ENCODE measurements around the gene HBS1L.

The HBS1L gene

DNA sequence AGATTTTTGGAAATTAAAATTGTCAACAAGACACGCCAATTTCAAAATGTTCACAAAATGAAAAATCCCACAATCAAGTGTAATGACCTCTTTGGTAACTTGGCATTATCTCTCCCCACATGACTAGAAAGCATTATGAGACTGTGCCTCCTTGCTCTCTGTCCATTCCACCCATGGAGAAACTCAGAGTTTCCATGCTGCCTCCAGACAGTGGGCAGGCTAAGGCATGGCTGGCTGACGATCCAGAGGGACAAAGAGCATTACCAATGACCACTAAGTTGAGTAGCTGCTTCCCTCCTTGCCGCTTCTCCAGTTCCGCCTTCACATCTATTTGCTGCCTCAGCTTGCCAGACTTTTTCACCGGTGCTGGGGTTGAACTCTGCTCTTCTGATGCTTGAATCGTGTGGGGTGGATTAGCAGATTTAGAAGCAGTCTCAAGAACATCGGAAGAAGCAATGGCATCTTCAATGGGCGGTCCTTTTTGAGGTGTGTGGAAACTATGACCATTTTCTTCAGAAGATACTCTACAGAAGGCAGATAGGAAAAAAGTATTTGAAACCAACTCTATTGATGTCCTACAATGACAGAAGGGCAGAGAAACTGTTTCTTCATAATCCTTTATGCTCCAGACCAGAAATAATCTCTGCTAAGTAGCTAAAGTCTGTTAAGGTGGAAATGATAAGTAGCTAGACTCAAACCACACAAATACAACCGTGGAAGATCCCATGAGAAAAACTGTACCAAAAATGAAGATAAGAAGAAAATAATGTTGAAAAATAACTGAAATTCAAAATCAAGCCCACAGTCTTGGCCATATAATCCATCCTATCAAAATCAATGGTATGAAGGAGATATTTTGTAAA lies 57.3 kb downstream of the HBS1L start:
- DNase-seq (ENCODE audit: low spot score), result peak; percentile 32

DNA sequence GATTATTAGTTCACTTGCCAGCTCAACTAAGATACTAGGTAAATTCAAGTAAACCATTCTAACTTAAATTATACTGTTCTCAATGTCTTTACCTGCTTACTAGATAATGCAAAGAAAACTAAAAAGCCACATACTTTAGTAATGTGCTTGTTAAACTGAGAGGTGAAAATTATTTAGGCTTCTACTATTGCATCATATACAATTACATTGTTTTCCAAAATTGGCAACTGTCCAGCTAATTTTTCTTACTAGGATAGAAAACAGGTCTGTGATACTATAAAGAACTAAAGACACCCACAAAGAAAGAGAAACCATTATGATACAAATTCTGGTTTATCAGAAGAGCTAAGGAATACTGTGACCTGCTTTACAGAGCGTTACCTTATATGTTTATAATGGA lies 59.1 kb downstream of the HBS1L start:
- no peak for DNase-seq (ENCODE audit: low spot score)

DNA sequence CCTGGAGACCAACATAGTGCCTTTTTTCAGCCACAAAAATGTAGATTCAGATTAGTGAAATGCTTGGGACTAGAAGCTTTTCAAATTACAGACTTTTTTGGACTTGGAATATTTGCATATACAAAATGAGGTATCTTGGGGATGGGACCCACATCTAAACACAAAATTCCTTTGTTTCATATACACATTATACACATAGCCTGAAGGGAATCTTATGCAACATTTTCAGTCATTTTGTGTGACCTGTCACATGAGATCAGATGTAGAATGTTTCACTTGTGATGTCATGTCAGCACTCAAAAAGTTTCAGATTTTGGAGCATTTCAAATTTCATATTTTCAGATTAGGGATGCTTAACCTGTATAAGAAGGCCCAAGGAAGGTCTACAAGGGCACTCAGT lies 60.2 kb downstream of the HBS1L start:
- no peak for DNase-seq (ENCODE audit: low spot score)

DNA sequence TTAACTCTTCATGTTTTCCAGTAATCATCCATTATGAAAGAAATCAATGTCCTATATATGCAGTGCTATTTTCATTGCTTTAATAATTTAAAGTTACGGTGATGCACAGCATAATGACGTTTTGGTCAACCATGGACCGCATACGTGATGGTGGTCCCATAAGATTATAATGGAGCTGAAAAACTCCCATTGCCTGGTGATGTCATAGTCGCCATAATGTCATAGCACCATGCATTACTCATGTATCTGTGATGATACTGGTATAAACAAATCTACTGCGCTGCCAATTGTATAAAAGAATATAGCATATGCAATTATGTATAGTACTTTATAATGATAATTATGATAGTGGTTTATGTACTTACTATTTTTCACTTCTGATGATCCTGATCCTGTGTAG lies 62.5 kb downstream of the HBS1L start:
- no peak for DNase-seq (ENCODE audit: low spot score)

DNA sequence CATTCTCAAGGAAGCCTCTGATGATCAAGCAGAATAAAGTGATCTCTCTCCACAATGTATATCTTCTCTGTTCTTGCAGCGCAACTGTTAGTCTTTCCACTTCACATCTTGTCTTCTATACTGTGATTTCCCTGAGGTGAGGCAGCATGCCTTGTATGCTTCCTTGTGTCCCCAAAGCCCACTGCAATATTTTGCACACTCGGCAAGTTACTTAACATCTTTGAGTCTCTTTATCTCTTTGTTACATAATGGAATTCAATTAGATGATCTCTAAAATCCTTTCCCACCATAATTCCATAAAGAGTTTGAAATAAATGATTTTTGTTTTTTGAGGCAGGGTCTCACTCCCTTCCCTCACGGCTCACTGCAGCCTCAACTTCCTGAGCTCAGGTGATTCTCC lies 64.4 kb downstream of the HBS1L start:
- no peak for DNase-seq (ENCODE audit: low spot score)

DNA sequence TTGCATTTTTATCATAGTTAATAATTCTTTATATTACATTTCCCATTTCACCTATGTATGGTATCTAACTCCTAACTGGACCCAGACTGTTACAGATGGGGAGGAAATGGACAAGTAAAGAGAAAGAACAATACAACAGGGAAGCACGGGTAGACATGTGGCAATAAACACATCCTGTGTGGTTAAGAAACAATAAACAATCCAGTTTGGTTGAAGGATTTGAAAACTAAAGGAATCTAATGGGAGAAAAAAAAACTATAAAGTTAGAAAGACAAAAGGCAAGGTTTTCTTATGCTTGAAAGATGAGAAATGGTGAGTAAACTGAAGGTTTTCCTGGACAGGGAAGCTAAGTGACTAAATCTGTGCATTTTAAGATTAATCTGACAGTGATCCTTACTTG lies 69.8 kb downstream of the HBS1L start:
- no peak for DNase-seq (ENCODE audit: low spot score)

DNA sequence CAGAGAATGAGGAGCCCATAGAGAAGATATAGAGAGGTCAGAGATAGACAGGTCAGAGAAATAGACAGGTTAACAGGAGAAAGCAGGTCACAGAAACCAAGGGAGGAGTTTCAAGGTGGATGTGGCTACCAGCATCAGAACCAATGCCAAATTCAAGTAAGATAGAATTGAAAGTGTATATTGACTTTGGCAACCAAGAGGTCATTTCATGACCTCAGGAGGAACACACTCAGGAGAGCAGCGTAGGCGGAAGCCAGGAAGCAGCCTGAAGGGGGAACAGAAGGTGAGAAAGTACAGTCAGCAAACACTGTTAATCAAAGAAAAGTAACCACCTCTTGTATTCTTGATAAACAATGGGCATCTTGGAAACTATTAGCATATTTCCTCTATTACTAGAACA lies 70.8 kb downstream of the HBS1L start:
- no peak for DNase-seq (ENCODE audit: low spot score)

DNA sequence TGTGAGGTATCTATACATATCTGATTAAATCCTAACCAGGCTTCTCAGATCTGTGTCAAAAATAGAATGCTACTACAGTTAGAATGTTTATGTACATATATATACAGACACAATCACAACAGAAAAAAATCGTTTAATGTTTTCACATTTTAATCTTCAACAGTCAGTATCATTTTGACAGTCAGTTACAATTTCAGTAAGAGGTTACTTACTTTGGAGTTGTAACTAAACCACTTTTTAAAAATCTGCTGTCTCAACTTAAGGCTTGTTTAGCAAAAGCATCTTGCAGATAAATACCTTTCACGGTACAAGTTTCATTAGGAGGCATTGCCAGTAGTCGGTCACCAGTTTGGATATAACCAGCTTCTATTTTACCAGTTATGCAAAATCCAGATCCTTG lies 72.5 kb downstream of the HBS1L start:
- no peak for DNase-seq (ENCODE audit: low spot score)

DNA sequence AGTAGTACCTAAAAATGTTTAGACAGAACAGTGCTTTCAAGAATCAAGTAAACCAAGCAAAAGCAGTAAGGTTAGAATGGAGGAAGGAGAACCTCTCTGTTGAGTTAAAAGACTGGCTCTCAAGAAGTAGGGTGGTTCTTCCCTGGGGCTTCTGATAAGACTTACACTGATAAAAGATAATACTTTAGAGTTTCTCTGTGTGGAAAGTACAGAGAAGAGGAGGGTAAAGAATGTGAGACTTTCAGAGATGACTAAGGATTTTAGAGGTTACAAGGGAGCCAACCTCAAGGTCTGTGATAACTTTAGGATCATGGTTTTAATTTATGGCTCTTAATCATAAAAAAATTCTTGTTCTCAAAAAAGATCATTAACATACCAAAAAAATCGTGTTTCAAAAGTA lies 73.8 kb downstream of the HBS1L start:
- DNase-seq (ENCODE audit: low spot score), result no peak

DNA sequence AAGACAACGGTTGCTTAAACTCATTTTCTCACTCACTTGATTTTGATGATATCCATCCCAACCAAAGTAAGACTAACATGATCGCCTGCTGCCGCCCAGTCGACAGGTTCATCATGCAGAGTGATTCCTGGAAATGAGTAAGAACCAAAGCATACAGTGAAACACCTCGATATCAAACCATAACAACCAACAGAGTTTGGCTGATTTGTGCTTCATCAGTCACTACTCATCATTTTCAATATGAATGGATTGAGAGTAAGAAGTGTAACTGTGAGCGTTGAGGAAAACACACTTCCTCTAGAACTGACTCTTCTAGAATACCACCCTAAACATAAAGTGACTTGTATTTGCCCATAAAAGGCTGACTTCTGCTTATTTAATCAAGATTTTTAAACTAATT lies 75.5 kb downstream of the HBS1L start:
- DNase-seq (ENCODE audit: low spot score), result no peak

DNA sequence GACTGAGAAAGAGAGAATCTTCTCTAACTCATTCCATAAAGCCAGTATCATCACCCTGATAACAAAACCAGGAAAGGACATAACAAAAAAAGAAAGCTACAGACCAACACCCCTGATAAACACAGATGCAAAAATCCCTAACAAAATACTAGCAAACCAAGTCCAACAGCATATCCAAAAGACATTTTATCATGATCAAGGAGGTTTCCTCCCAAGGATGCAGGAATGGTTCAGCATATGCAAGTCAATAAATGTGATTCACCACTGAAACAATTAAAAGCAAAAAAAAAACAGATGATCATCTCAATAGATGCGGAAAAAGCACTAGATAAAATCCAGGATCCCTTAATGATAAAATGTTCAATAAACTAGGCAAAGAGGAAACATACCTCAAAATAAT lies 80.3 kb downstream of the HBS1L start:
- DNase-seq (ENCODE audit: low spot score), result no peak

DNA sequence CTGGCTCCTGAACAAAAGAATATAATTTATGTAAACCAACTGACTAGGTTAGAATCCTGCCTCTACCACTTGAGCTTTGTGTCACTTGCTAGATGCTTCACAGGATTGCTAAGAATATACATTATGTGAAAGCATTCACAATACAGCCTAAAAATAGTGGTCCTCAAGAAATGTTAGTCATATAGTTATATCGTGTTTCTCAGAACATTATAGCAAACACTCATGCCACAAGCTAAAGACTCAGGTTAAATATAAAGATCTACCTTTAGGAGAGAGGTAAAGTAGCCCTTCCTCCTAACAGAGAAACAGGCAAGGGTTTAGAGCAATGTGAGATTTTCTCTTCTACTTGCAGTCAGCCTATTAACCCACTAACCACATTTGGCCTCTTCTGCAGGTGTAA lies 86.9 kb downstream of the HBS1L start:
- no peak for DNase-seq (ENCODE audit: low spot score)

DNA sequence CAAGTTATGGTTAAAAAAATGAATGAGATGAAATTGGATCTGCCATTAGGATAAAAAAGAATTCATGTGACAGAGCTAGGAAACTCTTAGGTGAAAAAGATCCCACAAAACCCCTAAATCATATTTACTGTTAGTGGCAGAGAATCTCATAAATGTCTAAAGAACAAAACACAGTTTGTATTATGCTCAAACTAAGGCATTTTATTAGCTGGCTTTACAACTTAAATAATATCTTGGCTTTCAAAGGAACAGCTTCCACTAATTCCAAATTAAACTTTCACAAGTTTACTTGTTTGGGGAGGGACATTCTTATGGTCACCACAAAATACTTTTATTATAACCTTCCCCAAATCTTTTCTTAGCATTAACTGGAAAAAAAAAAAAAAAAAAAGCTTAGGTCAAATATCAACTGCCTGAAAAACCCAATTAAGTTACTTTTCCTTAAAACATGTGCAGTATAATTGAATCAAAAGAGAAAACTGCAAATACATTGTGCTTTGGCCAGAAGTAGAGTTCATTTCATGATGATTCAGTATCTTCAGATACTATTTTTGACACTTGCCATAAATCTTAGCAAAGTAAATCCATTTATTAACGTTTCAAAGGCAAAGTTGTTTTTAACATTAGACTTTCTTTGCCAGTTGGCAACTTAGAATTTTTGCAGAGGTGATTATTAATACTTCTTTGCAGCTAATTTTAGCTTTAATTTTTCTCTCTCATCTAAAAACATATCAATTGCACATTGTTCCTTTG lies 90.0 kb downstream of the HBS1L start:
- DNase-seq (ENCODE audit: low spot score), result no peak

DNA sequence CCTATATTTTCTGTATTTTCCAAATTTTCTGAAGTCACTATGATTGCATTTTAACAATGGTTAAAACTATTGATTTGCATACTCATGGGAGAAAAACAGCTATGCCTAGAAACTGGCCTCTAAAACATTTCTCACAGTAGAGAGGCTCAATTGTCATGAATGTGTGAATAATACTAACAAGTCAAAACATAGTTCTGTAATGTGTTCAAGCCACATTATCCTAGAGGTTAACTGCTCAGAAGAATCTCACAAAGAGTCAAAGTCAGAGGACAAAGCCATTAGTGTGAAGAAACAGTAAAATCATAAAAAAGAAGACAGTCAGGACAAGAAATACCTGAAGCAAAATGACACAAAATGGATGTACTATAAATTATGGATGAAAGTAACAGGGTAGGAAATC lies 92.2 kb downstream of the HBS1L start:
- no peak for DNase-seq (ENCODE audit: low spot score)

DNA sequence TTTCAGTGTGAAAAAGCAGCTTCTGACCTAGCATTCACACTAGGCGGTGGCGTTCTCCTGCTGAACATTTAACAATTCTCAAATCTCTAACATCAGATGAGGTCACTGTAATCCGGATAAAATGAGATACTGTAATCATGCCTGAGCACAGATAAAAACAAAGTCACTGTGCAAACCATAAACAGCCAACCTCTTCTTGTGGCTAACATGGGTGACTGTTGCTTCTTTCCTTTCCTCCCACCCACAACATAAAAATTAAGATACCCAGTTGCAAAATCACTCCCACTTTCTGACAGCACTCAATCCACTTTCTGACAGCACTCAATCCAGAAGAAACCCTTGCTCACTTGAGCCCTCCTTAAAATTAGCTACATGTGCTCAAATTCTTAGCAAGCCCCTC lies 93.3 kb downstream of the HBS1L start:
- DNase-seq (ENCODE audit: low spot score), result no peak

DNA sequence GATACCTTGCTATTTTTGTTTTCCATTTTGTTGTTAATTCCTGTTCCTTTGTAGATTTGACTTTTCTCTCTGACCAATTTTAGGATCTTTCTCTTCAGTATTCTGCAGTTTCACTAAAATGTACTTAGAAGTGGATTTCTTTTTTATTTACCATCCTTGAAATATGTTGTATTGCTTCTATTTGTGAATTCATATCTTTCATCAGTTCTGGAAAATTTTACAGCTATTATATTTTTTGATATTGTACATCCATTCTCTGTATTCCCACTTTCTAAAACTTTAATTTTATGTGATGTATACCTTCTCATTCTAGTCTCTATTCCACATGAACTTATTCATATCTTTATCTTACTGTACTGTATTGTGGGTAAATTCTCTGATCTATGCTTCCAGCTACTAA lies 95.0 kb downstream of the HBS1L start:
- no peak for DNase-seq (ENCODE audit: low spot score)

DNA sequence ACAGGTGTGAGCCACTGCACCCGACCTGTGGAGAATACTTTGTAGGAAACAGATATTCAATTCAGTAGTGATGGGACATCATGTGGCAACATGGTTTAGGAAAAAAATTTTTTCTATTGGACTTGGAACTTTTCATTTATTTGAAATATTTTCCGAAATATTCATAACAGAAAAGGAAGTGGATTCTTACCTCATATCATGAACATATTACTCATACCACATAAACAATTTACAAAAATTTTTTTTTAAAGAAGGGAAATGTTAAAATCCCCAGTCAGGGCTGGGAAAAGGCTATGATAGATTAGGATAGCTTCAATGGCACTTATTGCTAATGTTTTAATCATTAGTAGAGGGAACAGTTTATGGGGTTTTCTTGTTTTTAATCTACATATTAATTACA lies 97.9 kb downstream of the HBS1L start:
- DNase-seq (ENCODE audit: low spot score), result no peak

DNA sequence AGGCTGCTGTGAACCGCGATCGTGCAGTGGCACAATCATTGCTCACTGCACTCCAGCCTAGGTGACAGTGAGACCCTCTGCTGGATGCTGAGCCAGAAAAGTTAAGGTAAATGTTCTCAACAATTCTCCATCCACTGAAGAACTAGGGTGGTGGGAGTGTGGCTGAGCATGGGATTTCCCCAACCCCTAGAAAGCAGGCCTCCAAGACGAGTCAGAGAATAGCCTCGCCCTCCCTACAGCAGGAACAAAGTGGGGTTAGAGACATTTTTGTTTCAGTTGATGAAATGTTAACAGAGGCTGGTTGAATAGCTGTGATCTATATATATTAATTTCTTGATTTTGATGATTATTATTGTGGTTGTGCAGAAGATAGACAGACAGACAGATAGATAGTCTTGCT lies 98.6 kb downstream of the HBS1L start:
- no peak for DNase-seq (ENCODE audit: low spot score)

DNA sequence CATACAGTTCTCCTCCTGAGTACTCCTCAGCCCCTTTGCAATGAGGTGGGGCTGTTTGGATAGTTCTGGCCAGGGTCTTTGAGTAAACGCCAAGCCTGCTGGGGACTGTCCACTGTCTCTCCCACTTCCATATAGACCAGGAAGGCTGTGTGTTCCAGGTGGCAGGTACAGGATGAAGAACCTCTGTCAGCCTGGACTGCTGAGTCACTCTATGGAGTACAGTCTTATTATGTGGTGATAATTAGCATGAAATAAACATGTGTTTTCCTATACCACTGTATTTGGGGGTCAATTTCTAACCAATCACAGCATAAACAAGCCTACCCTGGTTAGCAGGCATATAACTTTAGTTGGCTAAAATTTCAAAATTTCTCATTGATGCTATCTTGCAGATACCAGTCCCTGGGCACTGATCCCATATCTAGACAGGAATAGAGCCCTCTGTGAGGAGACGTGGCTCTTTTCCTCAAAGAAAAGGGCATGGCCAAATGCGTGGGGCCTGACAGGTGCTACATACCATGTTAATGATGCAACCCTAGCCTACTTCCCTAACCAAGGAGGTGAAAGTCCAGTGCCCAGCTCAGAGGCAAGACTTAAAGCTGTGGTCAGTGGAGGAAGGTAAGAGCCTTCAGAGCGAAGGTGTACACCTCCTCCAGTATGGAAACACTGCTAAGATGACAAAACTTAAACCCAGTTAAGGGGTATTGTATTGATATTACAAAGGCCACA lies 100.2 kb downstream of the HBS1L start:
- DNase-seq (ENCODE audit: low spot score), result no peak

DNA sequence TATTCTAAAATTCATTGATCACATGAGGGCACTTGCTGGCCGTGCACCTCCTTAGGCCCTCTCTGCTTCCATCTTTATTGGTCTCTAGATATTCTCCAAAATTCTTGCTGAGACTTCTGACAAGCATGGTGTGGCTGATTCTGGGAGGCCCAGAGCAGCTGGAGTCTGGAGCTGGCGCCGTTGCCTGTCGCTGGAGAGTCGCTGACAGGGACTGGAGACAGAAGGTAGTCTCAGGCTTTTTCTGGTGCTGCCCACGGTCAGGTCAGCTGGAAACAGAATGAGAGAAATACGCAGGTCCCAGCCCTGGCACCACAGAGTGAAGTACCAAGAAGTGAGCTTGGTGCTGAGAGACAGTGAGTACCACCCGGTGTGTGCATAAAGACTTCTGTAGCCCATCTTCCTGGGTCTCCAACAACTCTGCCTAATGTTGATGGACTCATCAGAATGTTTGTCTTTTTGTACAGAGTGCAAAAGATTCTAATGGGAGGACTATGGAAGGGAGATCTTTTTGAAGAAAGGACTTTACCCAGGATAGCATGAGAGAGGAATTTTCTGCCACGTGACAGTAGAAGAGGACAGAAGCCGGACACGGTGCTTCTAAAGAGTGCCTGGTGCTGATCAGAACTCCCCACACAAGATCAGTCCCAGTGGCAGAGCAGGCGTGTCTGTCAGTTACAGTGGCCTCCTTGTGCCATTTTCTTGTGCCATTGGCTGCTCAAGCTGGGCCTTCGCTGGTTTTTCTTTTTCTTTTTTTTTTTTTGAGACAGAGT lies 102.9 kb downstream of the HBS1L start:
- no peak for DNase-seq (ENCODE audit: low spot score)

DNA sequence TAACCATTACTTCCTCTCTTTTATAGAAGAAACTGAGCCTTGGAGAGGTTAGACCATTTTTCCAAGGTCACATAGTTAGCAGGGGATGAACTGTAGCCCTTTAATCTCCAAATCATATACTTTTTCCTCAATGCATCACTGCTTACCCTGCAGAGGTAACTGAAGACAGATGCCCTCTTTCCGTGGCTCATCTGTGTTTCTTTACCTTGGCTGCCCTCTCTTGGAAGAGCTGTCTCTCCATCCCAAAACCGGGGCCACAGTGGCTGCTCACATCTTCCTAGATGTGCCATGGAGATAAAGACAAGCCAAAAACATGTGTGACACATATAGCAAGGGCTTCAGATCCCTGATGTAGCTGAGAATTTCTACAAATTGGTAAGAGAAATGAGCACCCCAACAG lies 104.1 kb downstream of the HBS1L start:
- no peak for DNase-seq (ENCODE audit: low spot score)

DNA sequence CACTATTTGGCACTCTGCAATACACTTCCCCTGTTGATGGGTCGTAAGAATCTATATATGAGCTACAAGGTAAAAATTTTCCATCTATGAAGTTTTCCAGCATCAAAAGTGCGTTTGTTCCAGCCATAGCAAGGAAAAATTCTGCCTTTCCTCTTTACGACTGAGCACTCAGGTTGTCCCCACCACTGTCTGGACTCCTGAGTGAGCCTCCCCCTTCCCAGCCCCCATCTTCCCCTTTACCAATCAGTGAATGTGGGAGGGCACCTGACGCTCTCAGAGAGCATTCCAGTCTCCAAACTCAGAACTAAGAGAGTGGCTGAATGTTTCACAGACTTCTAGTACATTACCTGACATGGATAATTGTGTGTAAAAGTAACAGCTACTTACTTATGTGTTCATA lies 104.7 kb downstream of the HBS1L start, which contains the start of gene ALDH8A1:
Gene ALDH8A1, minus strand, starts transcription at position 175 of the 400 bp plus-strand sequence. Its CDS starts 48 bp downstream, at position 127.
- DNase-seq (ENCODE audit: low spot score), result no peak
